ENCODE results near the gene SKIC8.
"Not testable (repeated sequence)": the region's sequence is repeated elsewhere in the genome, so short reads cannot be mapped to it uniquely, and the experiment has no call there.

- TF ChIP-seq RAD51 (IDR thresholded peaks at IDR 0.05; ENCODE audit: borderline replicate concordance); FOSL1 (CRISPR knock-in tag; IDR thresholded peaks at IDR 0.05; ENCODE audit: borderline replicate concordance); GPN1 (CRISPR knock-in tag; IDR thresholded peaks at IDR 0.05; ENCODE audit: borderline replicate concordance); CTCF (CRISPR knock-in tag; IDR thresholded peaks at IDR 0.05); NR3C1 (CRISPR knock-in tag; IDR thresholded peaks at IDR 0.05); PRMT3 (CRISPR knock-in tag; IDR thresholded peaks at IDR 0.05; ENCODE audit: borderline replicate concordance, low read depth); XRCC5 (optimal IDR thresholded peaks at IDR 0.05; ENCODE audit: low read length); ARID2 (CRISPR knock-in tag; IDR thresholded peaks at IDR 0.05; ENCODE audit: borderline replicate concordance); HDAC1 (CRISPR knock-in tag; IDR thresholded peaks at IDR 0.05); ZNF484 (CRISPR knock-in tag; IDR thresholded peaks at IDR 0.05; ENCODE audit: borderline replicate concordance, low read depth): not testable (repeated sequence)
Measured at GRCh38 chr15:78245392-78245791, 54.0 kb downstream of the SKIC8 start.
